KOPT-K1 (cell line): ENCODE measurements around the gene MORN5.

Source experiments
- H3K27ac ChIP-seq: fragments of 200-600 bp; sonication (generic); 2 replicates; pipeline ENCODE4 v1.5.1; 2016; ENCODE audit warnings: antibody characterized with exemption, mild to moderate bottlenecking, low read depth, low read length; ENCODE audit not compliant: poor library complexity, severe bottlenecking
- H3K36me3 ChIP-seq: fragments of 200-600 bp; sonication (generic); 2 replicates; pipeline ENCODE4 v1.5.1; 2017; ENCODE audit warnings: antibody characterized with exemption, mild to moderate bottlenecking, low read length, moderate library complexity; ENCODE audit not compliant: insufficient read depth
- H3K9me3 ChIP-seq: fragments of 200-600 bp; sonication (generic); 2 replicates; pipeline ENCODE4 v1.5.1; 2017; ENCODE audit warnings: antibody characterized with exemption, low read length, mild to moderate bottlenecking; ENCODE audit not compliant: insufficient read depth, poor library complexity, severe bottlenecking

The MORN5 gene

DNA sequence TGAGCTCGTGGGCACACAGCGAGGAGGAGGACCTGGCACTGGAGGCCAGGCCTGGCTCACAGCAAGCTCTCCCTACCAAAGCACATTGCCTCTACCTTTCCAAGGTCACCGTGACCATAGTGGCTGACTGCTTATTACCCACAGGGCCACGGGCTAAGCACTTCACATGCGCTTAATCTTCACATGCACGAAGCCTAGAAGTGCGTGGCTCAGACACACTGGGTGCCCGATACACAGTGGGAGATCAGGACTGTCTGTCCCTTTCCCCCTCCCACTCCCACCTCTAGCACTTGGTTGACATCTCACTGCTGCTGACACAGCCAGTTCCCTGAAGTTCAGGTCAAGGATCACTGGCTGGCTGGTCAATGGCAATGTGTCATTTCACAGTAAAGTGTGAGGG, 45.5 kb downstream of the MORN5 start:
- Histone ChIP-seq H3K36me3 (no peaks in the 10 kb centered on the region), H3K9me3 (no peaks in the 10 kb centered on the region), H3K27ac (no peak overlapping the region)

DNA sequence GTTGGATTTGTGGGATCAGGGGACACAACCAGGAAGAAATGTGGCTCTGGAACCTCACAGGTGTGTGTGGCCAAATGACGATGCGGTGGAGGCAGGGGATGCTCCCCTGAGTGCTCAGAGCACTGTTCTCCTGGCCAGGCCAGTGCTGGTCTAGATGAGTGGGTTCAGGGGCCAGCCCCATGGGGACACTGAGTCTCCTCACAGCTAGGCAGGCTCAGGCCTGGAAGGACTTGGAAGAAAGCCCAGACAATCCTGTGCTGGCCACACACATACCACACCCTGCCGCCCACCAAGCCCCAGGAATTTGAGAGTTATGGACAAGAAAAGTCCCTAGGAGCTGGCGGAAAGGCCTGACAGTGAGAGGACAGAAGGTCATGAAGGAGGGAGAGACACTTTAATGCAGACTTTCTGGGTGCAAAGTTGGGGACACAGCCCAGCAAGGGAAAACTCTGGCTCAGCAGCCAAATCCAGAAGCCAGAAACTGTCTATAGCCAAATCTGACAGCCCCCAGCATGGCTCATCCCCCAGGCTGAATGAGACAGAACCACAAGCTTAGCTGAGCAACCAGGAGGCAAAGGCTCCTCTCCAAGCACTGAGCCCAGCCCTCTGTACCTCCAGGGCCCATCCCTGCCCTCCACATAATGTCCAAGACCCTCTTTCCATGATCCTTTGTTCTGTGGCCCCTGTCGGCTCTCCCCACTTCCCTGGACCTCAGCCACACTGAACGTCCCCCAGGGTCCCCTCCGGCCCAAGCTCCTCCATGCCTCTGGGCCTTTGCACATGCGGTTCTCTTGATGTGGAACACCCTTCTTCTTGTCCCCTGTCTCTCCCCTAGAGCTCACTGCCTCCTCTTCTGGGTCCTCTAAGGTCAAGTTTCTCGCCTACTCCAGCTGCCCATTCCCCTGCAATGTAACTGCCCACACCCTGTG, 46.7 kb downstream of the MORN5 start:
- H3K36me3 ChIP-seq: no peaks in the 10 kb centered on the region
- H3K27ac ChIP-seq: no peak overlapping the region
- no peaks in the 10 kb centered on the region for H3K9me3 ChIP-seq

DNA sequence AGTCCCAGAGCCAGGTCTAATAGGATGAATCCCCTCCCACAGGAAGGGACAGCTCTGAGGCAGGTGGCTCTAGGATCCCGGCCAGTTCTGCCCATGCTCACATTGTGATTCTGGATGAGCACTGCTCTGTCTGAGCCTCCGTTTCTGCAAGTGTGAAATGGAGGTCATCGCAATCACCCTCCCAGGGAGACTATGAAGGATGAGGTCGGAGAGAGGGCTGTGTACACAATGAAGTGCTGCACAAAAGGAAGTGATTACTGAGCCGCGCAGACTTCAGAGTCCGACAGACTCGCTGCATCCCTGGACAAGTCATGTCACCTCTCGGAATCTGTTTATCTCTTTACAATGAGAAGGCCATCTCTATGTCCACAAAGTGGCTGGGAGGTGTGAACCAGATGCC, 47.4 kb downstream of the MORN5 start:
- H3K27ac ChIP-seq: no peak overlapping the region

DNA sequence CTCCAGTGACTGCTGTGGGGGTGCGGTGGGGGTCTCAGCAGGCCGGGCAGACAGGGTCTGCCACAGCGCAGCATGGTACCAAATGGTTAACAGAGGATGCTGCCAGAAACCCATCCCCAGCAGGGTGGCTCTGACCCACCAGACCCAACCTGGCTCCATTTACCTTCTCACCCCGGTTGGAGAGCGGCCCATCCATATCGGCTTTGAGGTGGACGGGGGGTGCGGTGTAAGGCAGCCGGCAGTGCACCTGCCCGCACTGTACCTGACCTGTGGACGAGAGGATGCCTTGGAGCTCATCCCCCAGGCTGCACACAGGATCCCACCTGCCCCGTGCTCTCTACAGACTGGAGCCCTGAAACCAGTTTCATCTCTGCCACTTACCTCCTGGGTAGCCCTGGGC, 49.7 kb downstream of the MORN5 start:
- no peaks in the 10 kb centered on the region for H3K9me3 ChIP-seq
- no peaks in the 10 kb centered on the region for H3K36me3 ChIP-seq
- H3K27ac ChIP-seq: no peak overlapping the region

More for the DNA sequence above, 47.4 kb downstream of the MORN5 start:
- Histone ChIP-seq H3K9me3 (no peaks in the 10 kb centered on the region), H3K36me3 (no peaks in the 10 kb centered on the region)

DNA sequence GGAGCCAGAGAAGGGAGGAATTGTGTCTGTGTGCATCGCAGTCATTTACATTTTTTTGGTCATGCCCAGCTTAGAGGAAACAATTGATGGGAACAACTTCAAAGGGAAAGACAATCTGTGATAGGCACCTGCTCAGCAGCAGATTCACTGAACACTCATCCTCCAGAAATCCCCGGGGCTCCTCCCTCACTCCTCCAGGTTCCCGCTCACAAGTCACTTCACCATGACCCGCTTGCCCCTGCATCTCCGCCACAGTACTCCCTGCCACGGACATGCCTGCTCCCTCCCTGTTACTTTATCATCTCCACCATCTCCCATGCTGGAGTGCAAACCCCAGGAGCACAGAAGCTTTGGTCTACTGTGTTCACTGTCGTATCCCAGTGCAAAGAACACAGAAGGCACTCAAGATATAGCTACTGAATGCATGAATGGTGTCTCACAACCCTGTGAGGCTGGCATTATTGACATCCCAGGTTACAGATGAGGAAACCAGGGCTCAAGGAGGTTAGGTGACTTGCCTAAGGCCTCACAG, 52.8 kb downstream of the MORN5 start:
- no peaks in the 10 kb centered on the region for H3K36me3 ChIP-seq
- H3K9me3 ChIP-seq: no peaks in the 10 kb centered on the region
- H3K27ac ChIP-seq: no peak overlapping the region

DNA sequence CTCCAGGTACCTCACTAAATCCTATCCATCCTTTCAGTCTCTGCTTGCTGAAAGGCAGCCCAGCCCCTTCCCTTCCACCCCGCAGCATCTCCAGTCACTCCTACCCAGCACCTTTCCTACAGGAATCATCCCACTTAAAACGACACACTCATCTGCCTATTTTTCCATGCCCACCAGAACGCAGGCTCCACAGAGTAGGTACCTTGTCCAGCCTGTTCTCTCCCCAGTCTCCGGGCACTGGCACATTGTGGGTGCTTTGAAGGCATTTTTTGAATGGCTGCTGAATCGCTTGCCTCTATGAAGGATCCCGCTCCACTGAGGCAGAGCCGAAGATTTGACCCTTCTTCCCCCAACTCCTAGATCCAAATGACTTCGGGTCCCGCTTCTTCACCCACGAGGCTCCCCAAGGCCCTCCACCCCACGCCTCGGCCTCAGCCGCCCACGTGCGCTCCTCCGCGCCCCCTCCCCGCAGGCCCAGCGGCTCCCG, 53.4 kb downstream of the MORN5 start:
- Histone ChIP-seq H3K9me3 (no peaks in the 10 kb centered on the region), H3K27ac (no peak overlapping the region), H3K36me3 (no peaks in the 10 kb centered on the region)

DNA sequence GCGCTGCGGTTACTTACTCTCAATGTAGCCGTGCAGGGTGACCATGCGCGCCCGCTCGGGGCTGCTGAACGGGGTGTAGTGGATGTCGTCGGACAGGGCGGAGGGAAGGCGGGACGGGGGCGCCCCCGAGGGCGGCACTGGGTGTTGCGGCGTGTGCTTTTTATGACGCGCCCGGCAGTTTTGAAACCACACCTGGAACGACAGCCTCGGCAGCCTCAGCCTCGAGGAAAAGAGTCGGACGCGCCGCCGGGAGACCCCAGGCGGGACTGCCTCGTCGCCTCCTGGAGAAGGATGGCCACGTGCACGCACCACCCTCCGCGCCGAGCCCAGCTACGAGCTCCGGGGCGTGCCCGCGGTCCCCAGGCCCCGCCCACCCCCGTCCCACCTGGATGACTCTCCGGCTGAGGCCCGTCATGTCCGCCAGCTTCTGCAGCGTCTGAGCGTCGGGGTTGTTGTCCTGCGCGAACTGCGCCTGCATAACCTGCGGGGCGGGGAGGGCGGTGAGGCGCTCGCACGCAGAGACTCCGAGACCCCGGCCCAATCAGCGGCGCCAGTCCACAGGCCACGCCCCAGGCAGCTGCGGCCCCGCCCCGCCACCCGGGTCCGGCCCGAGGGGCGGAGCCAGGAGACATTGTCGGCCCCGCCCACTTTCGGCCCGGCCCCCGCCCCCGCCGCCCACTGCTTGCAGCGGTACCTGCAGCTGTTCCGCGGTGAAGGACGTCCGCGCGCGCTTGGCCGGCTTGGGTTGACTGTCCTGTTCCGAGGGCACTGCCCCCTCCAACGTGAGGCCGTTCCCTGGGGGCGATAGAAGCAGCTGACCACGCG, 54.1 kb downstream of the MORN5 start:
- Histone ChIP-seq H3K9me3 (no peaks in the 10 kb centered on the region), H3K27ac (no peak overlapping the region), H3K36me3 (no peaks in the 10 kb centered on the region)

DNA sequence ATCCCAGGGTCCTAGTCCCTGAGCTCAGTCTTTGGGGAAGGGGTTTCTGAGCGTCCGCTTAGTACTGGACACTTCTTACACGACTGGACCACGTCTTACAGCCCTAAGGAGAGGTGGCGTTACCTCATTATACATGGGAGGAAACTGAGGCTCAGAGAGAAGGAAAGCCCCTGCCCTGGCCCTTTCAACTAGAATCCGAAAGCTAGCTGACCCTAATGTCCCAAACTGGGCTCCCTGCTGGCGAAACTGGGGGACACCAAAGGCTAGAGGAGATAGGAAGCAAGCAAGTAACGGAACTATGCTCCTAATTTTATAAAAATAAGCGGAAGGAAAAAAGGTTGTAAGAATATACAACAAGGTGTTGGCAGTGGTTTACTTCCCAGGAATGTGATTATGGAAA, 54.8 kb downstream of the MORN5 start:
- Histone ChIP-seq H3K27ac (no peak overlapping the region), H3K36me3 (no peaks in the 10 kb centered on the region), H3K9me3 (no peaks in the 10 kb centered on the region)

DNA sequence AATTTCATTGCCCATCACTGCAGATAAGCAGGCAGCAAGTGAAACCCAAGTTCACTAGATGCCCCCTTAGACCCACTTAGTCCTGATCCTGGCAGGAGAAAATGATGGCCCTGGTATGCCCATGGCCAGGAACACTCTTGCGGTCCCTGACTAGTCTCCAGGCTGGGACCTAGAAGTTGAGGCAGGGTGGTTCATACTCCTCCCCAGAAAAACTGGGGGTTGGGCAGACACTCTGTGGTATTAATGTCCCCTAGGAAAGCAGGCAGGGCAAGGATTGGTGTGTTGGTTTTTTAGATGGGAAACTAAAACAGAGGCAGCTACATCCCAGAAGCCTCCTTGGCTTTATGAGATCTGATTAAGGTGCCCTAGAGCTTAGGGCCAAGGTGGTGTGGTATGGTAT, 56.0 kb downstream of the MORN5 start:
- Histone ChIP-seq H3K27ac (no peak overlapping the region), H3K36me3 (no peaks in the 10 kb centered on the region), H3K9me3 (no peaks in the 10 kb centered on the region)

DNA sequence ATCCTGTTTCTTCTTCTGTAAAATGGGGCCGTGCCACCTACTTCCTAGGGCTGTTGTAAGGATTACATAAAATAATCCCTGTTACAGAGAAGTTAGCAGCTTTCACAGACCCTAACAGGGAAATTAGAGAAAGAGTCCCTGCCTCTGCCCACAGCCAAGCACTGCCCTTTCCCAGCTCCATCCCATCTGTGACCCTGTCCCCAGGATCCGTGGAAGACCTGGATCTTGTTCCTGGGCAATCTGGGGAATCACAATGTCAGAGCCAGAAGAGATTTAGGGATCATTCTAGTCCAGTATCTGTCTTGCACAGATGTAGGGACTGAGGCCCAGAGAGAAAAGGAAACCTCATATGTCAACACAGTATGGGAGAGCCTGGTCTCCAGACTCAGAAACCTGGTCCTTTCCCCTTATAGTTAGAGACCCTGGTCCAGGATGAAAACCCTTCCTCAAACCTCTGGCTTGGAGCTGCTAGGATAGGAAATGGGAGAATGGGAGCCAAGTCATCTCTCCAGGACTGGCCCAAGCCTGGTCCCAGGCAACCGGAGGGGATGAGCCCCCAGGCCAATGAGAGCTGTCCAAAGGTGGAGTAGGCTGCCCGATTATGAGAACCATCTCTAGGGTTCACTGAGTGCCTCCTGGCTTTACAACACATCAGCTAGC, 56.6 kb downstream of the MORN5 start:
- H3K9me3 ChIP-seq: no peaks in the 10 kb centered on the region
- no peak overlapping the region for H3K27ac ChIP-seq
- H3K36me3 ChIP-seq: no peaks in the 10 kb centered on the region

DNA sequence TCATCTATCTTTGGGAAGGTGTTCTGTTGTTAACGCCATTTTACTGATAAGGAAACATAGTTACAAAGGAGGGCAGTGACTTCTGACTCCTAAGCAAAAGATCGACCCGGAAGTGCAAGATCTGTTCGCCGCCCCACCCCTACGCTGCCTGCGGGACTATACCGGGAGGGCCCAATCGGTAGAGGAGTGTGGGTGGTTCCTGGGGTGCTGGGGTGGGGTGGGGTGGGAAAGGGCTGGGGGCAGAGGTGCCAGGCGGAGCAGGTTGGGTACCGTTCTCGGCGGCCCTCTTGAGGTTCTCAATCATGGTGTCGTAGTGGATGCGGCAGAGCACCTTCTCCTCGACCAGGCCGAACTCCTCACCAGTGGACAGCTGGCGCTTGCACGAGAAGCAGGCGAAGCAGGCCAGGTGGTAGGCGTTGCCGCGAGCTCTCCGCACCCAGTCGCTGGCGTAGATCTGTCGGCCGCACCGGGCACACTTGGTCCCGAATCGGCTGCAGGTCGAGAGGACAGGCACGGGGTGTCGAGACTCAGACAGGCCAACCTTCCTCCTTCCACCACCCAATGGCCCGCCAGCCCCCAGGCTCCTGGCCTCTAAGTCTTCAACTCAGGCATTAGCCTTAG, 57.2 kb downstream of the MORN5 start:
- Histone ChIP-seq H3K27ac (no peak overlapping the region), H3K9me3 (no peaks in the 10 kb centered on the region), H3K36me3 (no peaks in the 10 kb centered on the region)

DNA sequence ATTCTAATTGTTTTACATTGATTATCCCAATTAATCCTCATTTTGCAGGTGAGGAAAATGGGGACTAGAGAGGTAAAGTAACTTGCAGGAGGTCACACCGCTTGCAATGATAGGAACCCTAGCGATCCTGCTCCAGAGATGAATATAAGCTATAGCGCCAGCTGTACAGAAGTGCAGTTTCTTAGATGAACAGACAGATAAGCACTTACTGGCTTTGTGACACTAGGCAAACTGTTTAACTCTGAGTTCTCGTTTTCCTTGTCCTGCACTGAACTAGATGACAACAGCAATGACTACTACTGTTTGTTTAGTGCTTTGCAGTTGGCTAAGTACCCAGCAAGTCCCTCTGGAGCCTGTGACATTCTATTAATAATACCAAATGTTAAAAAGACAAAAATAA, 57.9 kb downstream of the MORN5 start:
- H3K9me3 ChIP-seq: no peaks in the 10 kb centered on the region
- no peak overlapping the region for H3K27ac ChIP-seq
- H3K36me3 ChIP-seq: no peaks in the 10 kb centered on the region

DNA sequence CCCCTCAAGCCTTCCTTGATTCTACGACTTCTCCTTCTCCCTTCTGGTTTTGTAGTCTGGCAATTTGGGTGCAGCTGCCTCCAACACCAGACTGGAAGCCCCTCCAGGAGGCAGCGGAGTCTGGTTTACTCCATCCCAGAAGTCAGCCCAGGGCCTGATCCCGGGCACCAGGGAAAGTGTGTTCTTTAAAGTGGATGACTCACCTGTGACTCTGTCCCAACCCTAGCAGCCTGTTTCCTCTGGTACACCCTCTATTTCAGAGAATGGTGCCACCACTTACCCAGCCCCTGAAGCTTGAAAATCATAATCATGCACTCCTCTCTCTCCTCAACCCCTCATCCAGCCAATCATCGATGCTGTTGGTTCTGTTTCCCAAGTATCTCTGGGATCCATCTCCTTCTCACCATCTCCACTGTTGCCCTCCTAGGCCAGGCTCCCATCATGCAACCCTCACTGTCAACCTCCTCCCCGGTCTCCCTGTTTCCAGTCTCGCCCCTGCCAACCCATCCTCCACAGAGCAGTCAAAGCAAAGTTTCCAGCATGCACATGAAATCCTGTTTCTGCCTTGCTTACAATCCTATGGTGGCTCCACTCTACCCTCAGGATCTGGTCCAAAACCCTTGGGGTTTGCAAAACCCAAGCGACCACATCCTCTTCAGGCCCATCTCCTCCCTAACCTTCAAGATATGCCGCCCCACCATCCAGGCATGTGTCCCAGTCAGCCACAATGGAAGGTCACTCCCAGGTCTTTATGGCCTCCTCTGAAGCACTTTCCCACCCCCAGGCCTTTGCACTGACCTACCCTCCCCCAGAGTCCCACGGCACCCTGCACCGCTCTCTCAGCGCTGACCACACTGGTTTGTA, 58.6 kb downstream of the MORN5 start:
- Histone ChIP-seq H3K27ac (no peak overlapping the region), H3K36me3 (no peaks in the 10 kb centered on the region), H3K9me3 (no peaks in the 10 kb centered on the region)
